Measurements from ENCODE around the gene EML6. TPM values are rescaled to one million over a fixed set of nuclear protein-coding genes. Genes with fewer than 3 reads are reported as not detected.

Gene EML6
- total and polyA plus RNA-seq, 2 of the 13 experiments (the other 11 are each of a cell fraction or from before 2014, with no cell fraction given): 17.2 to 32.4 TPM

DNA sequence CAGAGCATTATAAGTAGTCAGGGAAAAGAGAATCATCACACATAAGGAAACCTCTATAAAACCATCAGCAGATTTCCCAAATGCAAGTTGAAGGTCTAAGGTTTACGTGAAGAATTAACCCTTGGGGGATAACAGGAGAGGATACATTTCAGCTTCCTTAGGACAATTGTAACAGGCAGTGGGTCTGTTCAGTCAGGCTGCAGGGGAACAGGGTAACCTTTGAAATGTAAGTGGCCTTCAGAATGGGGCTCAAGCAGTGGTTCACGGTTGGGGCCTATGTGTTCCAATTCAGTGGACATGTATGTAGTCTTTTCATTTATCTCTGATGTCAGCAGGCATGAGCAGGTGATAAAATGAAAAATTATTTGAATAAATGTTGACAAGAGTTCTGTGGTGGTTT is 139.3 kb downstream of the EML6 start:
- in situ Hi-C loops (cut with HindIII; ENCODE audit: extremely low pct_ligation_motif_present, low pct_unique_long_range_greater_than_20kb) (no loop called here), intact Hi-C loops (cut with micrococcal nuclease; ENCODE audit: unreplicated experiment) (no loop called here)
- no peak for DNase-seq (ENCODE audit: low spot score)
- BruUV-seq (replicated peaks): no TSS peak
- no peak overlapping the region for H2AFZ ChIP-seq (ENCODE audit: low read length)
- TF ChIP-seq HDAC1 (CRISPR knock-in tag; IDR thresholded peaks at IDR 0.05) (no peak), JUND (CRISPR knock-in tag; IDR thresholded peaks at IDR 0.05) (no peak), GLI4 (CRISPR knock-in tag; IDR thresholded peaks at IDR 0.05; ENCODE audit: borderline replicate concordance) (no peak)
- TF ChIP-seq, protein P1, sequence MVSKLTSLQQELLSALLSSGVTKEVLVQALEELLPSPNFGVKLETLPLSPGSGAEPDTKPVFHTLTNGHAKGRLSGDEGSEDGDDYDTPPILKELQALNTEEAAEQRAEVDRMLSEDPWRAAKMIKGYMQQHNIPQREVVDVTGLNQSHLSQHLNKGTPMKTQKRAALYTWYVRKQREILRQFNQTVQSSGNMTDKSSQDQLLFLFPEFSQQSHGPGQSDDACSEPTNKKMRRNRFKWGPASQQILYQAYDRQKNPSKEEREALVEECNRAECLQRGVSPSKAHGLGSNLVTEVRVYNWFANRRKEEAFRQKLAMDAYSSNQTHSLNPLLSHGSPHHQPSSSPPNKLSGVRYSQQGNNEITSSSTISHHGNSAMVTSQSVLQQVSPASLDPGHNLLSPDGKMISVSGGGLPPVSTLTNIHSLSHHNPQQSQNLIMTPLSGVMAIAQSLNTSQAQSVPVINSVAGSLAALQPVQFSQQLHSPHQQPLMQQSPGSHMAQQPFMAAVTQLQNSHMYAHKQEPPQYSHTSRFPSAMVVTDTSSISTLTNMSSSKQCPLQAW (CRISPR knock-in tag; IDR thresholded peaks at IDR 0.05): no peak
- H4K20me1 ChIP-seq (ENCODE audit: insufficient read depth, low read length): no peaks in the 10 kb centered on the region
- H3K9ac ChIP-seq (ENCODE audit: insufficient read depth, low read depth, low read length): no peak overlapping the region
- no peaks in the 10 kb centered on the region for H3K27me3 ChIP-seq (ENCODE audit: control insufficient read depth in 1 of 2, insufficient read depth in 2 of 2, low read length in 2 of 2)
- H3K27ac ChIP-seq (ENCODE audit: extremely low read length, insufficient read depth, low read length): no peak overlapping the region
- H3K36me3 ChIP-seq (replicated peaks in 1 of 2; ENCODE audit: control insufficient read depth in 1 of 2, insufficient read depth in 2 of 2, low read length in 2 of 2): no peaks in the 10 kb centered on the region
- FAIRE-seq: no peak
- ATAC-seq: no peak
- 98% methylated on average over 2 of the region's 2 CpGs for whole genome bisulfite sequencing (ENCODE audit: low lambda C conversion rate)
- no peaks in the 10 kb centered on the region for H3K9me3 ChIP-seq (ENCODE audit: low read length)
- no peak overlapping the region for H3K4me3 ChIP-seq (replicated peaks in 1 of 3; ENCODE audit: insufficient read depth in 1 of 3, low read depth in 2 of 3, low read length in 3 of 3)
- H3K4me2 ChIP-seq (ENCODE audit: low read depth, low read length): no peak overlapping the region
- POLR2A ChIA-PET: no interaction called here
- H3K79me2 ChIP-seq (ENCODE audit: insufficient read depth, low read length): no peaks in the 10 kb centered on the region
- CTCF ChIA-PET (ENCODE audit: low intra/inter-chr PET ratio, low total read pairs): no interaction called here
- H3K4me1 ChIP-seq (ENCODE audit: insufficient read depth, low read length): peaks cover 24% of the 10 kb centered on the region

DNA sequence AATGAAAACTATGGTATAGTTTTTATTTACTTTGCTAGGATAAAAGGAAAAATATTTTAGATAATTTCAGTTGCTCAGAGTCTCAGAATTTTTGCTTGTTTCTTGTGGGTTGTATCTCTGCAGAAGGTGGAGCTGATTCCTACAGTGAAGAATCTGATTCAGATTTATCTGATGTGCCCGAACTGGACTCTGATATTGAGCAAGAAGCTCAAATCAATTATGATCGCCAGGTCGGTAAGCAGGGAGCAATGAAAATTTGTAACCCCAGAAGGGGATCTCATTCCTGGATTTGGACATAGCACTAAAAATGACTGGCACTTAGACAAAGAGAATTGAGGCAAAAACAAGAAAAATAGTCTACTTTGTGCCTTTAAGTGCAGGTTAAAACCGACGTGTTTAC is 140.2 kb downstream of the EML6 start:
- ATAC-seq (no peak), DNase-seq (ENCODE audit: low spot score) (no peak), FAIRE-seq (no peak)
- Histone ChIP-seq H2AFZ (ENCODE audit: low read length) (no peak overlapping the region), H3K9me3 (ENCODE audit: low read length) (no peaks in the 10 kb centered on the region), H3K4me1 (ENCODE audit: insufficient read depth, low read length) (peaks cover 15% of the 10 kb centered on the region), H3K36me3 (replicated peaks in 1 of 2; ENCODE audit: control insufficient read depth in 1 of 2, insufficient read depth in 2 of 2, low read length in 2 of 2) (no peaks in the 10 kb centered on the region), H3K79me2 (ENCODE audit: insufficient read depth, low read length) (no peaks in the 10 kb centered on the region), H3K4me2 (ENCODE audit: low read depth, low read length) (no peak overlapping the region), H3K9ac (ENCODE audit: insufficient read depth, low read depth, low read length) (no peak overlapping the region), H3K4me3 (replicated peaks in 1 of 3; ENCODE audit: insufficient read depth in 1 of 3, low read depth in 2 of 3, low read length in 3 of 3) (no peak overlapping the region), H3K27me3 (ENCODE audit: control insufficient read depth in 1 of 2, insufficient read depth in 2 of 2, low read length in 2 of 2) (no peaks in the 10 kb centered on the region), H3K27ac (ENCODE audit: extremely low read length, insufficient read depth, low read length) (no peak overlapping the region), H4K20me1 (ENCODE audit: insufficient read depth, low read length) (no peaks in the 10 kb centered on the region)
- POLR2A ChIA-PET: no interaction called here
- intact Hi-C loops (cut with micrococcal nuclease; ENCODE audit: unreplicated experiment) (no loop called here), in situ Hi-C loops (cut with HindIII; ENCODE audit: extremely low pct_ligation_motif_present, low pct_unique_long_range_greater_than_20kb) (no loop called here)
- CTCF ChIA-PET (ENCODE audit: low intra/inter-chr PET ratio, low total read pairs): no interaction called here
- no TSS peak for BruUV-seq (replicated peaks)
- 86% methylated on average over 5 of the region's 5 CpGs for WGBS (ENCODE audit: low lambda C conversion rate)
- TF ChIP-seq, protein P2, sequence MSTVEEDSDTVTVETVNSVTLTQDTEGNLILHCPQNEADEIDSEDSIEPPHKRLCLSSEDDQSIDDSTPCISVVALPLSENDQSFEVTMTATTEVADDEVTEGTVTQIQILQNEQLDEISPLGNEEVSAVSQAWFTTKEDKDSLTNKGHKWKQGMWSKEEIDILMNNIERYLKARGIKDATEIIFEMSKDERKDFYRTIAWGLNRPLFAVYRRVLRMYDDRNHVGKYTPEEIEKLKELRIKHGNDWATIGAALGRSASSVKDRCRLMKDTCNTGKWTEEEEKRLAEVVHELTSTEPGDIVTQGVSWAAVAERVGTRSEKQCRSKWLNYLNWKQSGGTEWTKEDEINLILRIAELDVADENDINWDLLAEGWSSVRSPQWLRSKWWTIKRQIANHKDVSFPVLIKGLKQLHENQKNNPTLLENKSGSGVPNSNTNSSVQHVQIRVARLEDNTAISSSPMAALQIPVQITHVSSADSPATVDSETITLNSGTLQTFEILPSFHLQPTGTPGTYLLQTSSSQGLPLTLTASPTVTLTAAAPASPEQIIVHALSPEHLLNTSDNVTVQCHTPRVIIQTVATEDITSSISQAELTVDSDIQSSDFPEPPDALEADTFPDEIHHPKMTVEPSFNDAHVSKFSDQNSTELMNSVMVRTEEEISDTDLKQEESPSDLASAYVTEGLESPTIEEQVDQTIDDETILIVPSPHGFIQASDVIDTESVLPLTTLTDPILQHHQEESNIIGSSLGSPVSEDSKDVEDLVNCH (CRISPR knock-in tag; IDR thresholded peaks at IDR 0.05): no peak
- no peak for TF ChIP-seq SALL1 (CRISPR knock-in tag; IDR thresholded peaks at IDR 0.05)
- TF ChIP-seq, protein P3, sequence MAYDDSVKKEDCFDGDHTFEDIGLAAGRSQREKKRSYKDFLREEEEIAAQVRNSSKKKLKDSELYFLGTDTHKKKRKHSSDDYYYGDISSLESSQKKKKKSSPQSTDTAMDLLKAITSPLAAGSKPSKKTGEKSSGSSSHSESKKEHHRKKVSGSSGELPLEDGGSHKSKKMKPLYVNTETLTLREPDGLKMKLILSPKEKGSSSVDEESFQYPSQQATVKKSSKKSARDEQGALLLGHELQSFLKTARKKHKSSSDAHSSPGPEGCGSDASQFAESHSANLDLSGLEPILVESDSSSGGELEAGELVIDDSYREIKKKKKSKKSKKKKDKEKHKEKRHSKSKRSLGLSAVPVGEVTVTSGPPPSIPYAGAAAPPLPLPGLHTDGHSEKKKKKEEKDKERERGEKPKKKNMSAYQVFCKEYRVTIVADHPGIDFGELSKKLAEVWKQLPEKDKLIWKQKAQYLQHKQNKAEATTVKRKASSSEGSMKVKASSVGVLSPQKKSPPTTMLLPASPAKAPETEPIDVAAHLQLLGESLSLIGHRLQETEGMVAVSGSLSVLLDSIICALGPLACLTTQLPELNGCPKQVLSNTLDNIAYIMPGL (CRISPR knock-in tag; IDR thresholded peaks at IDR 0.05; ENCODE audit: borderline replicate concordance in 1 of 2, low read depth in 1 of 2): no peak
- TF ChIP-seq, protein P4, sequence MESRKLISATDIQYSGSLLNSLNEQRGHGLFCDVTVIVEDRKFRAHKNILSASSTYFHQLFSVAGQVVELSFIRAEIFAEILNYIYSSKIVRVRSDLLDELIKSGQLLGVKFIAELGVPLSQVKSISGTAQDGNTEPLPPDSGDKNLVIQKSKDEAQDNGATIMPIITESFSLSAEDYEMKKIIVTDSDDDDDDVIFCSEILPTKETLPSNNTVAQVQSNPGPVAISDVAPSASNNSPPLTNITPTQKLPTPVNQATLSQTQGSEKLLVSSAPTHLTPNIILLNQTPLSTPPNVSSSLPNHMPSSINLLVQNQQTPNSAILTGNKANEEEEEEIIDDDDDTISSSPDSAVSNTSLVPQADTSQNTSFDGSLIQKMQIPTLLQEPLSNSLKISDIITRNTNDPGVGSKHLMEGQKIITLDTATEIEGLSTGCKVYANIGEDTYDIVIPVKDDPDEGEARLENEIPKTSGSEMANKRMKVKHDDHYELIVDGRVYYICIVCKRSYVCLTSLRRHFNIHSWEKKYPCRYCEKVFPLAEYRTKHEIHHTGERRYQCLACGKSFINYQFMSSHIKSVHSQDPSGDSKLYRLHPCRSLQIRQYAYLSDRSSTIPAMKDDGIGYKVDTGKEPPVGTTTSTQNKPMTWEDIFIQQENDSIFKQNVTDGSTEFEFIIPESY (CRISPR knock-in tag; IDR thresholded peaks at IDR 0.05): no peak
- no peak for TF ChIP-seq ZNF264 (CRISPR knock-in tag; IDR thresholded peaks at IDR 0.05)
- no peak for TF ChIP-seq TBL1XR1 (IDR thresholded peaks at IDR 0.05; ENCODE audit: borderline replicate concordance, low read length, partially characterized antibody)
- no peak for TF ChIP-seq ZNF674 (CRISPR knock-in tag; IDR thresholded peaks at IDR 0.05; ENCODE audit: low read depth)
